Mesothelial cell of epicardium (in vitro differentiated cells): ENCODE data around the gene PPP1R26. TPM values are rescaled to one million over a fixed set of nuclear protein-coding genes. Genes with fewer than 3 reads are reported as not detected.
A peak's percentile ranks its signal among the peaks of the same experiment; 100 is the strongest.

Source experiments
- DNase-seq, 2 experiments: peaks; one replicate each; pipeline ENCODE4 v3.0.0; 2021; ENCODE audit warnings: low spot score in 2 of 2; ENCODE audit not compliant: unreplicated experiment in 2 of 2
- H3K27ac Mint-ChIP-seq: 2 replicates; pipeline ENCODE4 v1.8.0; 2021; ENCODE audit warnings: mixed read lengths
- H3K27me3 Mint-ChIP-seq: 2 replicates; pipeline ENCODE4 v1.8.0; 2021; ENCODE audit warnings: low read depth, mixed read lengths
- H3K36me3 Mint-ChIP-seq: 2 replicates; pipeline ENCODE4 v1.8.0; 2021; ENCODE audit warnings: mixed read lengths
- H3K4me1 Mint-ChIP-seq: 2 replicates; pipeline ENCODE4 v1.8.0; 2021; ENCODE audit warnings: mixed read lengths
- H3K4me3 Mint-ChIP-seq: 2 replicates; pipeline ENCODE4 v1.8.0; 2021; ENCODE audit warnings: mild to moderate bottlenecking, moderate library complexity, mixed read lengths
- H3K9me3 Mint-ChIP-seq: 2 replicates; pipeline ENCODE4 v1.8.0; 2021; ENCODE audit warnings: mixed read lengths
- total RNA-seq: library from RNA; stranded (reverse); gene quantifications from 3 replicates; pipeline ENCODE4 v1.2.1, GENCODE V29; 2021
- TF ChIP-seq, protein P1 (sequence below): fragments of 200-600 bp; sonication (generic); IDR thresholded peaks from one replicate; pipeline ENCODE4 v1.5.0; 2021; ENCODE audit warnings: antibody characterized with exemption; ENCODE audit not compliant: unreplicated experiment

Gene PPP1R26
- total RNA-seq, 1 donor from 2014 or later: 27.9 TPM

DNA sequence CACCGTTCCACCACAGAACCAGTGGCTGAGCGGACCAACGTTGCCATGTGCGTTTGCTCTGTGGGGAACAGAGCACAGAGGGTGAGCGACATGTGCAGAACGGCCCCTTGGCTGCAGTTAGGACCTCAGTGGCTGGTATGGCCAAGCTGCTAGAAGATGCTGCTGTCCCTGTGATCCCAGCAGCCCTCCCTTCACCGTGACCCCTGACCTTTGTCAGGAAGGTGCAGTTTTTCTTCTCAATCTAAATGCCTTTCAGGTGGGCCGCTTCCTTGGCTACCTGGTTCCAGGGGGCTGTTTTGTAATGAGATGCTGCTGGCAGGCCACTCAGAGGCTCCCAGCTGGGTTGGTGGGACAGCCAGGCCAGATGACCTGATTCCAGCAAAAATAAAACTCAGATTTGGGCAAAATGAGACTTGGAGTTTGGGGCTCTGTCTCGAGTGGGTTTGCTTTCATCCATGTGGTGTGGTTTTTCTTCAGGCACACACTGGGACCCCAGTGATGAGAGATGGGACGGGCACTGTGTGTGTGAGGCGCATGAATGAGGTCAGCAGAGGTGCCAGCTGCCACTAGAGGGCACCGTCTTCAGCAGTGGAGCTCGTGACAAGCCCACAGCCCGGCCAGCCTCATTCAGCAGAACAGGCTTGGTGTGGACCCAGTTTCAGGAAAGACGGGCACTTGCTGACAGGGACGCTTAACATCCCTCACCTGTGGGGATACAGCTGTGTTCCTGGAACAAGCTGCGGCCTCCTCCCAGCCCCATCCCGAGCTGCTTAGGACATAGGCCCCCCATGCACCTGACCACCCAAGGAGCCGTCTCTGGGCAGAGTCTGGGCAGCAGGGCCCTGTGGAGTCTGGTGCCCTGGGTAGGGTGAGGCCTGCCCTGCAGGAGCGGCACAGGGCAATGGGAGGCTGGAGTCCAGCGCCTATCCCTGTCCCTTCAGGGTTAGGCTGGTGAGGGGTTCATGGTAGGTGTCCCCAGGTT is 25.0 kb downstream of the PPP1R26 start:
- H3K27me3 Mint-ChIP-seq: no peaks in the 10 kb centered on the region
- H3K9me3 Mint-ChIP-seq: peaks cover 9% of the 10 kb centered on the region
- no peak overlapping the region for H3K4me3 Mint-ChIP-seq
- H3K27ac Mint-ChIP-seq: no peak overlapping the region
- peaks cover 7% of the 10 kb centered on the region for H3K36me3 Mint-ChIP-seq
- peaks cover 7% of the 10 kb centered on the region for H3K4me1 Mint-ChIP-seq
- TF ChIP-seq, protein P1, sequence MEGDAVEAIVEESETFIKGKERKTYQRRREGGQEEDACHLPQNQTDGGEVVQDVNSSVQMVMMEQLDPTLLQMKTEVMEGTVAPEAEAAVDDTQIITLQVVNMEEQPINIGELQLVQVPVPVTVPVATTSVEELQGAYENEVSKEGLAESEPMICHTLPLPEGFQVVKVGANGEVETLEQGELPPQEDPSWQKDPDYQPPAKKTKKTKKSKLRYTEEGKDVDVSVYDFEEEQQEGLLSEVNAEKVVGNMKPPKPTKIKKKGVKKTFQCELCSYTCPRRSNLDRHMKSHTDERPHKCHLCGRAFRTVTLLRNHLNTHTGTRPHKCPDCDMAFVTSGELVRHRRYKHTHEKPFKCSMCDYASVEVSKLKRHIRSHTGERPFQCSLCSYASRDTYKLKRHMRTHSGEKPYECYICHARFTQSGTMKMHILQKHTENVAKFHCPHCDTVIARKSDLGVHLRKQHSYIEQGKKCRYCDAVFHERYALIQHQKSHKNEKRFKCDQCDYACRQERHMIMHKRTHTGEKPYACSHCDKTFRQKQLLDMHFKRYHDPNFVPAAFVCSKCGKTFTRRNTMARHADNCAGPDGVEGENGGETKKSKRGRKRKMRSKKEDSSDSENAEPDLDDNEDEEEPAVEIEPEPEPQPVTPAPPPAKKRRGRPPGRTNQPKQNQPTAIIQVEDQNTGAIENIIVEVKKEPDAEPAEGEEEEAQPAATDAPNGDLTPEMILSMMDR: peak; percentile 47
- DNase-seq: no peak

DNA sequence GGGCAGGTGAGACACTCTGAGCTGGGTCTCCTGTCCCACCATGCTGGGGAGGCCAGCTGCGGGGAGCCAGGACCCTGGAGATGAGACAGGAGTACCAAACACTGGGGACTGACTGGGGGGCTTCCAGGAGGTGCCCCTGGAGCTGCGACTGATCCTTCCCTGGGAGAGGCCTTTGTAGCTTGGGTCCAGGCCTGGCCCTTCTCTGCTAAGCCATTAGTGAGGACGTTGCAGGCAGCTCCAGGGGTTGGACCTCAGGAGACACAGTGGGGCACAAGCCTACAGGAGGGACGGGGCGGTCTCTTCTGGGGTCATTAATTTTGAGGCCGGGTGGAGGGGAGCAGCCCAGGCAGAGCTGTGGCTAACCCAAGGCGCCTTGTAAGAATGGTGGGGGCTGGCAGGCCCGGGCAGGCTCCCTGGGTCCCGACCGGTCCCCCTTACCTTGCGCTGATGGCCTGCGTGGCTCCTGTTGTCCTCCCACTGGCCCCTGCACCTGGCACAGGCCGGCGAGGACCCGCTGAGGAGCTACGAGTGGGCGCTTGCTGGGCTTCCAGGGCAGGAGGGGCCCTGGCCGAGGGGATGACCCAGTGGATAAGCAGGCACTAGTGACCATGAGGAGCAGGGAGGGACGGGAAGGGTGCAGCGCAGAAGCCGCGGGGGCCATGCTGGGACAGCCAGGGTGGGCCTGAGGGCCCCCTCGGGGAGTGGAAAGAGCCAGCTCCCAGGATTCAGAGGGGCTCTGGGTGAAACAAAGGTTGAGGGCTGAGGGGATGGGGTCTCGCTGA is 26.0 kb downstream of the PPP1R26 start:
- Mint-ChIP-seq H3K4me1 (peaks cover 7% of the 10 kb centered on the region), H3K27ac (no peak overlapping the region), H3K27me3 (no peaks in the 10 kb centered on the region), H3K4me3 (no peak overlapping the region), H3K36me3 (peaks cover 7% of the 10 kb centered on the region), H3K9me3 (peaks cover 10% of the 10 kb centered on the region)
- no peak for DNase-seq
- TF ChIP-seq, protein P1: no peak

DNA sequence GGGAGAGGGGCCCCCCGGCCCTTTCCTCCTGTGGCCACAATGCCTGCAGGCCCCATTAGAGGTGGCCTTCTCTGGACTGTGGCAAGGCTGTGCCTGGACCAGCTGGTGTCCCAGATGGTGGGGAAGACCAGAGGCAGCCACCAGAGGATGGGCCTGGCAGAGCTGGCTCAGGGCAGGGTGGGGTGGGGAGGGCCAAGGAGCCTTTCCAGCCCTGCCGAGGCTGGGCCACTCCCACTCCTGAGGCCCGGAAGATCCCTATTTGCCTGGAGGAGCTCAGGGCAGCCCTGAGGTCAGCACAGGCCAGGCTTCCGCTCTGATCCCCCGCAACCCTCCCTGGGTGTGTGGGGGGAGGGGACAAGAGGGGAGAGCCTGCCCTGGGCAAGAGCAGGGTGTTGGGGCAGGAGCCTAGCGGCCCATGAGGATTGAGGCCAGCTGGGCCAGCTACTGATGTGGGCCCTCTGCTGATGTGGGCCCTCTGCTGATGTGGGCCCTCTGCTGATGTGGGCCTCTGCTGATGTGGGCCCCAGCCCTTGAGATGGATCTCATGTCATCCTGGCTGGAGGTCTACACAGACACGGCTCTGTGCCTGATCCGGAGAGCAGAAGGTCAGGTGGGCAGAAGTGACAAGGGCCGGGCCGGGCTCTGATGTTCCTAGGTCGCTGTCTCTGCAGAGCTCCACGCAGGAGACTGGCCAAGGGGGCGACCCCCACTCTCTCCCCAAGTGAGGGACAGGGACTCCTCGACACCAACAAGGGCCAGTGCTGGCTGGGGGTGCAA is 26.9 kb downstream of the PPP1R26 start:
- Mint-ChIP-seq H3K27me3 (no peaks in the 10 kb centered on the region), H3K27ac (no peak overlapping the region), H3K4me1 (peaks cover 6% of the 10 kb centered on the region), H3K9me3 (peaks cover 10% of the 10 kb centered on the region), H3K4me3 (no peak overlapping the region), H3K36me3 (peaks cover 7% of the 10 kb centered on the region)
- TF ChIP-seq, protein P1: no peak
- DNase-seq: no peak

DNA sequence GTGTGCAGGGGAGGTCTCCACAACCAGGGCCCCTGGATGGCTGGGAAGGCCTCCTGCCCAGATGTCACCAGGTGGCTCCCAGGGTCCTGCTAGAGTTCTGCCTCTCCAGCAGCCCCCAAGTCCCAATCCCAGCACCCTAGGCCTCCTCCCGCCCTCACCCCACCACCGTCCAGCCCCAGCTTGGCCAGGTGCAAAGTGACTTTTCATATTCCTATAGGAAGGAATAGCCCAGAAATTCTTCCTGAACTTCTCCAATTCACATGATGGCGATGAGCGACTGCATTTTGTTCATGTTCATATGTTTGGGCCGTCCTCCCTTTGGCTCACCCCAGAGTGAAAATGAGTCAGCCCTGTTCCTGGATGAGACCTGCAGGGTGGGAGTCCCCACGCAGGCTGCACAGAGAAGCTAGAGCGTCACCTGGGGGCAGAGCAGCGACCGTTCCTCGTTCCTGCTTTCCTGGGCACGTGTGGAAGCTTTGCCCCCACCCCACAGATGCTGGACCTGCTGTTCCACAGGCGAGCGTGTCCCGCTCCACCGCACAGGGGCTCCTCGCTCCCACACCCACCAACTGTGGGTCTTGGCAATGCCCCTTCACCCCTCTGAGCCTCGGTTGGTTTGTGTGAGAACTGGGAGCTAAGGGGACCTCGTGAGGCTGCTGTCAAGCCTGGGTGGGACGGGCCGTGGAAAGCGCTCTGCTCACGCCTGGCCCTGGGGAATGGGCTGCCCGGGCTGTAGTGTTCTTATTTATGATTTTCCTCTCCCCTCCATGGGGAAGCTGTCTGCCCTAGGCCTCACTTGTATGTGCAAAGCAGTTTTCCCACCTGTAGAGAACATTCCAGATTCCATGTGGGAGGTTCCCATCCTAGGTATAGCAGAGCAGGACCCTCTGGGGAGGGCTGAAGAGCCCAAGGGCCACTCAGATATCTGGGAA is 27.8 kb downstream of the PPP1R26 start:
- DNase-seq: no peak
- no peaks in the 10 kb centered on the region for H3K4me1 Mint-ChIP-seq
- no peak overlapping the region for H3K4me3 Mint-ChIP-seq
- no peaks in the 10 kb centered on the region for H3K27me3 Mint-ChIP-seq
- no peak overlapping the region for H3K27ac Mint-ChIP-seq
- TF ChIP-seq, protein P1: no peak
- H3K36me3 Mint-ChIP-seq: peaks cover 5% of the 10 kb centered on the region
- H3K9me3 Mint-ChIP-seq: peaks cover 10% of the 10 kb centered on the region
